Erythroblast (primary cell): ENCODE measurements around the gene DMPK.

ENCODE experiments used
- GATA1 ChIP-seq: IDR thresholded peaks from 2 replicates; pipeline ENCODE4 v1.6.1; 2011; ENCODE audit warnings: low read depth, mild to moderate bottlenecking, control low read depth, low read length, moderate library complexity
- POLR2A ChIP-seq: IDR thresholded peaks from 2 replicates; pipeline ENCODE4 v1.6.1; 2011; ENCODE audit warnings: mild to moderate bottlenecking, low read length

GRCh38 chr19:45766296-45766868, 15.9 kb downstream of the DMPK start:
- no peak for TF ChIP-seq POLR2A
- TF ChIP-seq GATA1 = no peak
